ENCODE data around the gene TRABD2B.

GRCh38 chr1:47808612-47809011 is 188.6 kb downstream of the TRABD2B start:
- TF ChIP-seq CTCF (IDR thresholded peaks at IDR 0.05) = no peak
- no peak for TF ChIP-seq POLR2A (IDR thresholded peaks at IDR 0.05)
- TF ChIP-seq POLR2AphosphoS5 (IDR thresholded peaks at IDR 0.05) = no peak

All from prostate gland (tissue), 2 donors.